Measurements from ENCODE around the gene KLC1.
"Not testable (repeated sequence)": the region's sequence is repeated elsewhere in the genome, so short reads cannot be mapped to it uniquely, and the experiment has no call there.

The KLC1 gene

GRCh38 chr14:103625356-103626095 is 3.5 kb upstream of the KLC1 start:
- DNase-seq (ENCODE audit: low read depth), result no peak

DNA sequence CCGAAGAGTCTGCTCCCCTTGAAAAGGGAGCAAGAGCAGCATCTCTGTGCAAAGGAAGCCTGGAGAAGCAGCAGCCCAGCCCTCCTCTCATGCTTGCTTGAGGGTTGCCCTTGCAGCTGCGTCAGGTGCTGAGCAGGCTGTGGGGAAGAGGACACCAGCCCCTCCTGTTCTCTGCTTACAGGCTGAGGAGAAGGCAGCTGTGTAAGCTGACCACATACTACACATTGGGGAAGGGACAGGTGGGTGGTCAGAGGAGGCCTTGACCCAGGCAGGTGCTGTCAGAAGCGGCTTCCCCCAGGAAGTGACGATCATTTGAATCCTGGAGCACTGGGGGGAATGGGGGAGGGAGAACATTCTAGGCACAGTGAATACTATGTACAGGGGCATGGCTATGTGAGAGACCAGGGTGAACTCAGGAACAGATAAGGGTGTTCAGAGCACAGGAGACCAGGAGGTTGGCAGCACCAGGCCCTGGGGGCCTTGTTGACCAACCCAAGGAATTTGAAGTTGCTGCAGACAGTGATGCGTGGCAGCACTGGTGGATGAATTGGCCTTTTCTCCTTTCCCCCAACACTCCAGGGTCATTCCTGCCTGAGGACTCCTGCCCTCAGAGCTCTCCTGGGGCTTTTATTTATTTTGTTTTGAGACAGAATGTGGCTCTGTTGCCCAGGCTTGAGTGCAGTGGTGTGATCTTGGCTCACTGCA is 2.7 kb upstream of the KLC1 start:
- no peak for DNase-seq (ENCODE audit: low read depth)

- DNase-seq (ENCODE audit: low read depth), result no peak
Measured at GRCh38 chr14:103627073-103628025, 1.7 kb upstream of the KLC1 start.

DNA sequence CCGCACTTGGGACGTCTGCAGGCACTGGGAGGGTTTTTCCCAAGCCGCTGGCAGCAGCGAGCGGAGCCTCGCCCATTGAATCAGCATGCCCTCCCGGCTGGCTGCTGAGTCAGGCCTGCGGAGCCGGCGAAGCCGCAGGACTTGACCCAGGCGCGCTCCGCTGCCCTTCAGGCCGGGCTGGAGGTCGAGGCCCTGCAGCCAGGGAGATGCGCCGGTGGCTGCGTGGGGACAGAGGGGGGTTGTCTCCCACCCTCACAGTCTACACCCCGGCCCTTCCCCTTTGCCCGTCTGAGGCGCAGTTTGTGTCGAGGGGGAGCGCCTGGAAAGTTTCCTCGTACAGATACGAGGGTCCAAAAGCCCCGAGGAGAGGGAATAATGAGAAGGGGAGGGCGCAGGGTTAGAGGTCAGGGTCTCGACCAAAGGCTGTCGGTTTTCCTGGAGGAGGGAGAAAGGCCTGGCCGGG is 759 bp upstream of the KLC1 start:
- DNase-seq (ENCODE audit: low read depth), result no peak

DNA sequence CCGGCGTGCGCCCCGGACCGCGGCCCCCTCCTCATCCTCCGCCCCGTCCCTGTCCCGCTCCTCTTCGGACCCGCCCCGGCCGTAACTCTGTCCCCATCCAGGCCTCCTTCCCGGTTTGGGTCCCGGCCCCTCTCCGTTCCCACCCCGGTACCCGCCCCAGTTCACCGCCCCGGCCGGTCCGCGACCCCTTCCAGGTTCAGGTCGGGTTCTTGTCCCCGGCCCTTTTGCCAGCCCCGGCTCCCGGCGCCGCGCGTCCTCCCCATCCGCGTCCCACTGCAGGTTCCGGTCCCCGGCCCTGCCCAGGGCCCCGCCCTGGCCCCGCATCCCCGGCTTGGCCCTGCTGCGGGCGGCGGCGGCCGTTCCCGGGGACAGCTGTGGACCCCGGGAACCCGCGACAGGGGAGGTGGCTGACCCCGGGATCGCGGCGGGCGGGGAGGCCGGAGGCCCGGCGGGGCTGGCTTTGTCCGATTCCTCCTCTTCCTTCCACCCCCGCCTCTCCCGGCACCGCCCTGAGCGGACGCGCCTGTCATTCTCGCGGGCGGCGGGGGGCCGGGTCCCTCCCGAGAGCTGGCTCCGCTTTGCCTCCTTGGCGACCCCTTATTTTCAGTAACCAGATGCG is 601 bp downstream of the KLC1 start:
- no peak for DNase-seq (ENCODE audit: low read depth)

DNA sequence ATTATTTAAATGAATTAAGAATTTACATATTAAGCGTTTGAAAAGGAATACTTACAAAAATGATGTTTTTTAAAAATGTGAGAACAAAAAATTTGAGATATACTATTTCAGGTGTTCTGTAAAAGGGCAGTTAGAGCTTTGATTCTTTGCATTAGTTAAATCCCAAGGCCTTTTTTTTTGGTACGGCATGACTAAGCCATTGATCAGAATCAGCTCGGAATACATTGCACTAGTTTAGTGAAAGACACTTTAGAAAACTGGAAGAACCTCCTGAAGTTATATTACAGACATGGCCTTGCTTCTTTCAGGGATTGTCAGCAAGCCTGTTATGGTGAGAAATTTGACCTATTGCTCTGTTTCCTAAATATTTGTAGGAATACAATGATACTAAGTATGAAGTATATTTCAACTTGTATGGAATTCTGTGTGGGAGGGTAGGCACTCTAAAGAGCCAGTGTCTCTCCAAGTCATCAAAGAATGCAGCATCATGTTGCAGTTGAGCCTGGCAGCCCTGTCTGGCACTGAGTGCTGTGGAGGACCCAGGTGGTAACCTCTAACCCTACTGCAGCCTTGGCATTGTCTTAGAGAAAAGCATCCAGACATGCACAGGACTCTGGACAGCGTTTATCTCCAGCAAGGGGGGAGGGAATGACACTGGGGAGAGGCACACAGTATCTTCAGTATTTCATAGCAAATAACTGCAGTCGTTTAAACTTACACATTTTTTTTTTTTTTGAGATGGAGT is 1.5 kb downstream of the KLC1 start:
- DNase-seq (ENCODE audit: low read depth), result no peak

DNA sequence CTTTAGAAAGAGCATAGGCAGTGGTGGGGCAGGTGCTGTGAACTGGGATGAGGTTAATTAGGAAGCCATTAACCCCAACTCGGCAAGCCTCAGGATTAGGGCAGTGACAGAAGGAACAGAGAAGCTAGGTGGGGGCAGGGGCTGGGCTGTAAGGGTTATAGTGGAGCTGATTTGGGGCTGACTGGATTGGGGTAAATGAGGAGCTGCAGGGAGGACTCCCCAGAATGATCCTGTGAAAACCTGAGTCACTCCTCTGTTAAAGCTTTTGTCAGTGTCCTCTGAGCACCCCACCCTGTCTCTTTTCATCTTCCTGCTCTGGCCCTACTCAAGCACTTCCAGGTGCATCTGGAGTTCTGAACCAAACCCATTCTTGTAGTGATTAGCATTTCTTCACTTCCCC is 4.4 kb downstream of the KLC1 start:
- no peak for DNase-seq (ENCODE audit: low read depth)

DNA sequence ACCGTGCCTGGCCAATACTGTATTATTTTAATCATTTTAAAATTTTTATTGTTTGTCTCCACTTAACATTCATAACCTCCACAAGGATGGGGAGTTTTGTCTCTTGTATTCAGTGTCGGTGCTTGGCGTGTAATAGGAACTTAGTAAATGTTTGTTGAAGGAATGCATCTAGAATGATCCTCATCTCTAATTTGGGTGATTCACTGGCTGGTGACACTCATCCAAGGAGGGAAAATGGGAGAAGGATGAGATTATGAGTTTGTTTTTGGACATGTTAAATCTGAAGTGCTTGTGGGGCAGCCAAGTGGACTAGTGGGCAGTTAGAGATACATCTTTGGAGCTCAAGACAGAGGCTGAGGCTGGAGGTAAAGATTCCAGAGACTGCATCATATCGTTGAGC is 5.1 kb downstream of the KLC1 start:
- DNase-seq (ENCODE audit: low read depth), result no peak

- no peak for DNase-seq (ENCODE audit: low read depth)
Measured at GRCh38 chr14:103638594-103638993, 9.6 kb downstream of the KLC1 start.

DNA sequence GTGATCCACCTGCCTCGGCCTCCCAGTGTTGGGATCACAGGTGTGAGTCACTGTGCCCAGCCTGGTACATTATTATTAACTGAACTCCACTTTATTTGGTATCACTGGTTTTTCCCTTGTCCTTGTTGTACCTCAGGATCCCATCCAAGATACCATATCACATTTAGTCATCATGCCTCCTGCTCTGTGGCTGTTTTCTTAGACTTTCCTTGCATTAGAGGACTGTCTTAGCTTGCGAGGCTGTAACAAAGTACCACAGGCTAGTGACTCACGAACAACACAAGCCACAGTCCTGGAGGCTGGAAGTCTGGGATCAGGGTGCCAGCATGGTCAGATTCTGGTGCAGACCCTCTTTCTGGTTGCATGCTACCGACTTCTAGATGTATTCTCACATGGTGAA is 12.2 kb downstream of the KLC1 start:
- no peak for DNase-seq (ENCODE audit: low read depth)

DNA sequence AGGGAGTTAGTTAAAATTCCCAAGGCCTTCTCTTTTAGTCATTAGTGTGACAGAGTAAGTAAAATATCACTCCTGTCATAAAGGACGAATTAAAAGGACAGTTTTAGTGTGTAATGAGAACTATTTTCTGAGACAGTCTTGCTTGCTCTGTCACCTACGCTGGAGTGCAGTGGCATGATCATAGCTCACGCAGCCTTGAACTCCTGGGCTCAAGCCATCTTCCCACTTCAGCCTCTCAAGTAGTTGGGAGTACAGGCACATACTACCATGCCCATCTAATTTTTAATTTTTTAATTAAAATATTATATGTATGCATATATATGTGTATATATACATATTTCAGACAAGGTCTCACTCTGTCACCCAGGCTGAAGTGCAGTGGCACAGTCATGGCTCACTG is 17.2 kb downstream of the KLC1 start:
- DNase-seq (ENCODE audit: low read depth), result no peak

- no peak for DNase-seq (ENCODE audit: low read depth)
Measured at GRCh38 chr14:103649001-103649400, 20.0 kb downstream of the KLC1 start.

GRCh38 chr14:103650213-103650612 is 21.2 kb downstream of the KLC1 start:
- no peak for DNase-seq (ENCODE audit: low read depth)

GRCh38 chr14:103651585-103651984 is 22.6 kb downstream of the KLC1 start:
- DNase-seq (ENCODE audit: low read depth), result no peak

- no peak for DNase-seq (ENCODE audit: low read depth)
Measured at GRCh38 chr14:103652806-103653205, 23.8 kb downstream of the KLC1 start.

GRCh38 chr14:103653336-103653735 is 24.3 kb downstream of the KLC1 start:
- not testable (repeated sequence) for DNase-seq (ENCODE audit: low read depth)

- no peak for DNase-seq (ENCODE audit: low read depth)
Measured at GRCh38 chr14:103653805-103654204, 24.8 kb downstream of the KLC1 start.

DNA sequence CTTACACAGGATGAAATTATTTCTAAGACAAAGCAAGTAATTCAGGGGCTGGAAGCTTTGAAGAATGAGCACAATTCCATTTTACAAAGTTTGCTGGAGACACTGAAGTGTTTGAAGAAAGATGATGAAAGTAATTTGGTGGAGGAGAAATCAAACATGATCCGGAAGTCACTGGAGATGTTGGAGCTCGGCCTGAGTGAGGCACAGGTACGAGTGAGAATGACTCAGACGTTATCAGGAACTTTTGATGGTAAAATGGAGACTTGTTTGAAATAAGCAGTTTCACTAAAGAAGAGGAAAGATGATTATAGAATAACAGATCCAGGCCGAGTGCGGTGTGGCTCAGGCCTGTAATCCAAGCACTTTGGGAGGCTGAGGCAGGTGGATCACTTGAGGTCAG is 25.6 kb downstream of the KLC1 start:
- DNase-seq (ENCODE audit: low read depth), result no peak

DNA sequence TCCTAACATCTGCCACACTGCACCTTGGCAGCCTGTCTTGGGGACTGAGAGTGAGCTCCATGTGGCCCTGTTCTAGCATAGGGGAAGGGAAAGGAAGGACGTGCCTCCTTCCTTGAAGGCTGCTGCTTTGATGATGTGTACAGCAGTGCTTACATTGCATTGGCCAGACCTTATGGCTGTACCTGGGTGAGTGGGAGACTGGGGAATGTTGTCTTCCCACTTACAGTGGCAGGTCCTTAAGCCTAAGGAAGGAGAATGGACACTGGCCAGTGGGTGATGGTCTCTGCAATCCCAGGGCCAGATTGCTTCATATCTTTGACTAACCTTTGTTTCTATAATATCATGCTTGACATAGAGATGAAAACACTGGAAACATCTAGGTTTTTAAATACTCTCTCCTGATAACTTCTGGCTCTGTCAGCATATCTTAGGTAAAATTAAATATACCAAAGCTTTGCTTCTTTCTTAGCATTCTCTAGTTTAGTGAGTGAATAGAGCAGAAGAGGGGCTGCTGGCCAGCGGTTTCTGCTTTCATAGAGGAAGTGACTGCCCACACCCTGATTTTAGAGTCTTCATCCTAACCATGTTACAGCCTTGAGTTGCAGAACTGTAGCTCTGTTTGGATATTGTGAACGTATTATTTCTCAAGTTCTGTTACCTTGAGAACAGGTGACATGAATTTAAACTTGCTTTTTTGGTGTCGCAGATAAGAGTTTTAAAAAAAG is 27.2 kb downstream of the KLC1 start:
- no peak for DNase-seq (ENCODE audit: low read depth)

DNA sequence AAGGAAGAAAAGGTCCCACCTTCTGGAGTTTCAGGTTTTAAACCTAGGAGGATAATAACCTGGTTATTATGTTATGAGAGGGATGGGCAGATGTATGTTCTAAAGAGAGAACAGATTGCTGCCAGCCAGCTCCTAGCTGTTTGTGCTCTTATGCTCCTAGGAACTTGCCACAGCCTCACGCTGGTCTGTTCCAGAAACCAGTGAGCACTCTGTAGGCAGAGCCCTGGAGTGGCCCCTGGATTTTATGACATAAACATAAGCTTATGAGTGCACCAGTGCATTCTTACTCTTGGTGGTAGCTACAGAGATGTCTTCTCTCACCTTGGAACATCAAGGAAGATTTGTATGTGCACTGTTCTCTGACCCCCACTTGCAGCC is 27.7 kb downstream of the KLC1 start:
- no peak for DNase-seq (ENCODE audit: low read depth)

DNA sequence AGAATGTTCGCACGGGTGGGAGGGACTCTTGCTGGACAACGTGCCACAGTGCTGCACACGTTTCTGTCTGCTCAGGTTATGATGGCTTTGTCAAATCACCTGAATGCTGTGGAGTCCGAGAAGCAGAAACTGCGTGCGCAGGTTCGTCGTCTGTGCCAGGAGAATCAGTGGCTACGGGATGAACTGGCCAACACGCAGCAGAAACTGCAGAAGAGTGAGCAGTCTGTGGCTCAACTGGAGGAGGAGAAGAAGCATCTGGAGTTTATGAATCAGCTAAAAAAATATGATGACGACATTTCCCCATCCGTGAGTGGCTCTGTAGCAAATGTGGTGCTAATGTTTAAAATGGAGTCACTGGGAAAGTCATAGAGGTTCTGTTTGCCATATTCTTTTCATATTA is 28.5 kb downstream of the KLC1 start:
- DNase-seq (ENCODE audit: low read depth), result no peak

Measured in stimulated activated CD4-positive, alpha-beta T cell treated with anti-CD3 and anti-CD28 coated beads, Interleukin-2, amount 100 ng/mL, for 4 hours (primary cell).